IMR-90 (cell line): ENCODE data around the gene DAAM1. TPM values are rescaled to one million over a fixed set of nuclear protein-coding genes. Genes with fewer than 3 reads are reported as not detected.

Source experiments
- ATAC-seq: fragments of 200-7000 bp; cut with Tn5 transposase; 2 replicates; pipeline ENCODE4 v1.9.1; 2020; ENCODE audit warnings: low read depth, mild to moderate bottlenecking, moderate library complexity
- BruUV-seq: library from RNA; stranded (reverse); fragments of 400-500 nt; replicated peaks from 2 replicates; lab custom pipeline; 2021; lab: Mats Ljungman, UMichigan
- CTCF ChIA-PET: fragments of 300-600 bp; formaldehyde crosslinking; extraction: SDS; loops from one replicate; lab custom pipeline; 2021; ENCODE audit warnings: antibody characterized with exemption; lab: Yijun Ruan, JAX
- POLR2A ChIA-PET: fragments of 300-600 bp; sonication (Branson Sonifier 250); formaldehyde crosslinking; loops from one replicate; lab custom pipeline; 2022; ENCODE audit warnings: antibody characterized with exemption; ENCODE audit not compliant: unreplicated experiment; lab: Charles Lee
- DNase-seq: peaks from one replicate; pipeline ENCODE4 v3.0.0; 2013
- H2AFZ ChIP-seq: replicated peaks from 2 replicates; pipeline ENCODE3; 2013; ENCODE audit warnings: low read length, mild to moderate bottlenecking; ENCODE audit not compliant: poor library complexity
- H2AK5ac ChIP-seq: 2 replicates; pipeline ENCODE4 v1.6.1; 2013; ENCODE audit warnings: low read depth, low read length, inconsistent platforms
- H2AK9ac ChIP-seq: replicated peaks from 2 replicates; pipeline ENCODE3; 2013; ENCODE audit warnings: mild to moderate bottlenecking, low read depth, low read length, moderate library complexity; ENCODE audit not compliant: poor library complexity
- H2BK120ac ChIP-seq: 2 replicates; pipeline ENCODE4 v1.6.1; 2013; ENCODE audit warnings: low read depth, low read length, inconsistent platforms
- H2BK15ac ChIP-seq: 3 replicates; pipeline ENCODE4 v1.6.1; 2013; ENCODE audit warnings: low read depth, low read length, inconsistent platforms
- H2BK20ac ChIP-seq: 2 replicates; pipeline ENCODE4 v1.6.1; 2013; ENCODE audit warnings: low read depth, mild to moderate bottlenecking, inconsistent platforms, low read length, moderate library complexity
- H2BK5ac ChIP-seq: 2 replicates; pipeline ENCODE4 v1.6.1; 2013; ENCODE audit warnings: mild to moderate bottlenecking, low read depth, low read length, inconsistent platforms; ENCODE audit not compliant: poor library complexity, severe bottlenecking
- H3K14ac ChIP-seq: replicated peaks from 2 replicates; pipeline ENCODE4 v1.6.1; 2013; ENCODE audit warnings: low read depth, low read length, inconsistent platforms
- H3K18ac ChIP-seq: 2 replicates; pipeline ENCODE4 v1.6.1; 2013; ENCODE audit warnings: low read depth, low read length, control low read depth
- H3K23ac ChIP-seq: 2 replicates; pipeline ENCODE4 v1.6.1; 2013; ENCODE audit warnings: low read depth, low read length, inconsistent platforms
- H3K27ac ChIP-seq: 2 replicates; pipeline ENCODE4 v1.5.1; 2013; ENCODE audit warnings: mild to moderate bottlenecking, control low read depth, low read length; ENCODE audit not compliant: insufficient read depth
- H3K27me3 ChIP-seq: 2 replicates; pipeline ENCODE4 v1.6.1; 2013; ENCODE audit warnings: low read length; ENCODE audit not compliant: control insufficient read depth, insufficient read depth
- H3K36me3 ChIP-seq: 2 replicates; pipeline ENCODE4 v1.6.1; 2013; ENCODE audit warnings: low read length, mixed read lengths; ENCODE audit not compliant: control insufficient read depth, insufficient read depth
- H3K4ac ChIP-seq: 2 replicates; pipeline ENCODE4 v1.6.1; 2013; ENCODE audit warnings: low read depth, low read length, inconsistent platforms
- H3K4me1 ChIP-seq: 2 replicates; pipeline ENCODE4 v1.6.1; 2013; ENCODE audit warnings: low read length, mixed read lengths; ENCODE audit not compliant: control insufficient read depth, insufficient read depth
- H3K4me2 ChIP-seq: 2 replicates; pipeline ENCODE4 v1.6.1; 2013; ENCODE audit warnings: low read depth, mild to moderate bottlenecking, control low read depth, low read length, moderate library complexity
- H3K4me3 ChIP-seq: 2 replicates; pipeline ENCODE4 v1.5.1; 2013; ENCODE audit warnings: low read depth, mild to moderate bottlenecking, control low read depth, low read length, moderate library complexity; ENCODE audit not compliant: insufficient read depth
- H3K56ac ChIP-seq: 2 replicates; pipeline ENCODE4 v1.6.1; 2013; ENCODE audit warnings: low read length, inconsistent platforms; ENCODE audit not compliant: insufficient read depth; ENCODE audit errors: extremely low read depth
- H3K79me1 ChIP-seq, 2 experiments: 2 replicates each; pipeline ENCODE4 v1.6.1; 2013; ENCODE audit warnings: low read length in 2 of 2, inconsistent platforms in 1 of 2, low read depth in 1 of 2
- H3K9ac ChIP-seq: 2 replicates; pipeline ENCODE4 v1.6.1; 2013; ENCODE audit warnings: low read depth, low read length, control low read depth
- H3K9me1 ChIP-seq: 2 replicates; pipeline ENCODE4 v1.6.1; 2013; ENCODE audit warnings: low read length, inconsistent platforms; ENCODE audit not compliant: insufficient read depth
- H3K9me3 ChIP-seq: 2 replicates; pipeline ENCODE4 v1.6.1; 2013; ENCODE audit warnings: low read length; ENCODE audit not compliant: control insufficient read depth, insufficient read depth
- H4K20me1 ChIP-seq: 2 replicates; pipeline ENCODE4 v1.6.1; 2013; ENCODE audit warnings: low read length, inconsistent platforms; ENCODE audit not compliant: insufficient read depth
- H4K5ac ChIP-seq: 2 replicates; pipeline ENCODE4 v1.6.1; 2013; ENCODE audit warnings: mild to moderate bottlenecking, low read depth, low read length, control low read depth
- H4K8ac ChIP-seq, 2 experiments: 2 replicates each; pipeline ENCODE4 v1.6.1; 2013; ENCODE audit warnings: low read depth in 2 of 2, low read length in 2 of 2, control low read depth in 1 of 2, inconsistent platforms in 1 of 2
- H4K91ac ChIP-seq: 2 replicates; pipeline ENCODE4 v1.6.1; 2013; ENCODE audit warnings: low read depth, low read length, inconsistent platforms; ENCODE audit not compliant: insufficient read depth
- BHLHE40 ChIP-seq: fragments of 150-350 bp; IDR thresholded peaks from 2 replicates; pipeline ENCODE4 v1.6.1; 2016; ENCODE audit warnings: mild to moderate bottlenecking, low read depth, low read length
- CEBPB ChIP-seq: IDR thresholded peaks from 2 replicates; pipeline ENCODE4 v1.6.1; 2012; ENCODE audit warnings: low read depth, low read length, improper control_type of control experiment
- CHD1 ChIP-seq: IDR thresholded peaks from 2 replicates; pipeline ENCODE4 v1.6.1; 2012; ENCODE audit warnings: low read depth, low read length, improper control_type of control experiment
- FOS ChIP-seq: fragments of 150-350 bp; IDR thresholded peaks from 2 replicates; pipeline ENCODE4 v1.6.1; 2016; ENCODE audit warnings: low read depth, low read length
- MAFK ChIP-seq: IDR thresholded peaks from 2 replicates; pipeline ENCODE4 v1.6.1; 2012; ENCODE audit warnings: low read depth, low read length, improper control_type of control experiment
- MAZ ChIP-seq: IDR thresholded peaks from 2 replicates; pipeline ENCODE4 v1.6.1; 2012; ENCODE audit warnings: low read depth, mild to moderate bottlenecking, low read length, improper control_type of control experiment, moderate library complexity, borderline replicate concordance
- MXI1 ChIP-seq: IDR thresholded peaks from 2 replicates; pipeline ENCODE4 v1.6.1; 2012; ENCODE audit warnings: low read depth, mild to moderate bottlenecking, low read length, moderate library complexity, borderline replicate concordance
- NFE2L2 ChIP-seq: fragments of 150-350 bp; IDR thresholded peaks from 2 replicates; pipeline ENCODE4 v1.6.1; 2016; ENCODE audit warnings: low read depth, mild to moderate bottlenecking, low read length
- POLR2A ChIP-seq: IDR thresholded peaks from 2 replicates; pipeline ENCODE4 v1.6.1; 2012; ENCODE audit warnings: mild to moderate bottlenecking, low read depth, low read length
- RAD21 ChIP-seq: IDR thresholded peaks from 2 replicates; pipeline ENCODE4 v1.6.1; 2012; ENCODE audit warnings: low read length, improper control_type of control experiment
- RCOR1 ChIP-seq: IDR thresholded peaks from 2 replicates; pipeline ENCODE4 v1.6.1; 2012; ENCODE audit warnings: mild to moderate bottlenecking, low read length, improper control_type of control experiment; ENCODE audit not compliant: insufficient replicate concordance
- RFX5 ChIP-seq: IDR thresholded peaks from 2 replicates; pipeline ENCODE4 v1.8.0; 2012; ENCODE audit warnings: low read depth, mild to moderate bottlenecking, low read length, moderate library complexity
- SMC3 ChIP-seq: fragments of 150-350 bp; IDR thresholded peaks from 2 replicates; pipeline ENCODE4 v1.6.1; 2016; ENCODE audit warnings: low read depth, mild to moderate bottlenecking, antibody characterized with exemption, low read length, moderate library complexity
- WGBS, 2 experiments: methylation state at CpG; one replicate each; pipeline versions ENCODE4 v1.1.5 to v1.1.7; 2013; ENCODE audit warnings: missing lambda C conversion rate in 2 of 2; ENCODE audit not compliant: insufficient read length in 1 of 2; ENCODE audit errors: extremely low coverage in 2 of 2; 5-methylcytosine and 5-hydroxymethylcytosine counted together
- dilution Hi-C: fragments of 300-500 bp; cut with HindIII; formaldehyde crosslinking; loops from one replicate; pipeline ENCODE4 v1.14.3; 2018; ENCODE audit warnings: low sequenced_read_pairs; ENCODE audit not compliant: unreplicated experiment
- in situ Hi-C: fragments of 300-500 bp; cut with MboI; formaldehyde crosslinking; loops from 3 replicates; pipeline ENCODE4 v1.14.3; 2019; ENCODE audit warnings: low sequenced_read_pairs, inconsistent platforms, mixed read lengths
- intact Hi-C: fragments of 100-400 bp; cut with micrococcal nuclease; formaldehyde crosslinking; loops from 2 replicates; pipeline ENCODE4 v1.10.0; 2022
- polyA plus RNA-seq, 3 experiments: library from polyadenylated mRNA; depleted of rRNA; stranded (reverse); fragments of >200 nt; gene quantifications; 2 replicates each; pipeline ENCODE4 v1.2.3, GENCODE V29; 2012; ENCODE audit warnings: low replicate concordance in 1 of 3
- total RNA-seq: library from RNA; depleted of rRNA; stranded (reverse); fragments of >200 nt; gene quantifications from 2 replicates; pipeline ENCODE4 v1.2.3, GENCODE V29; 2012
- TF ChIP-seq, protein P1 (sequence below): fragments of 150-350 bp; IDR thresholded peaks from 2 replicates; pipeline ENCODE4 v1.6.1; 2016; ENCODE audit warnings: low read depth, mild to moderate bottlenecking, low read length, moderate library complexity, borderline replicate concordance
- TF ChIP-seq, protein P2 (sequence below): fragments of 150-350 bp; IDR thresholded peaks from 2 replicates; pipeline ENCODE4 v1.6.1; 2017; ENCODE audit warnings: mild to moderate bottlenecking, antibody characterized with exemption, low read length, low read depth
- TF ChIP-seq, protein P3 (sequence below): conservative IDR thresholded peaks from 2 replicates; pipeline ENCODE4 v1.5.1; 2012; ENCODE audit warnings: mild to moderate bottlenecking, low read depth, low read length, improper control_type of control experiment

DAAM1 gene
- total and polyA plus RNA-seq, 2 of the 4 experiments (the other 2 are of a cell fraction): 4.8 to 5.4 TPM

DNA sequence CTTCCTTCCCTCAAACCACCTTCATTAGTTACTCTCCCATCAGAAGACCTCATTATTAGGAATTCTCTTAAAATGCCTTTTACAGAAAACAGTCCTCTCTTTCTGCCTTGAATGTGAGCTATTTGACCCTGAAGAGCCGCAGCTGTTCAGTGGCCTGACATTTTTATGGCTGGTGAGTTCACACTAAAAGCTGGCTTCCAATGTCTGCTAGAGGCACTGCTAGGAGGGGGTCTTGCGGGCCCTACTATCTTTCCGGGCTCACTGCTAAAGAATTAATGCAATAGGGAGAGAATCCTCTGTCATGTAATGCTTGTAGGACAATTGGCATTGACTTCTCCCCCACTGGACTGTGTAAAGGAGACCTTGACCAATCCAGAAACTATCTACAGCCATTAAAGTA is 189.0 kb downstream of the DAAM1 start:
- TF ChIP-seq, protein P1, sequence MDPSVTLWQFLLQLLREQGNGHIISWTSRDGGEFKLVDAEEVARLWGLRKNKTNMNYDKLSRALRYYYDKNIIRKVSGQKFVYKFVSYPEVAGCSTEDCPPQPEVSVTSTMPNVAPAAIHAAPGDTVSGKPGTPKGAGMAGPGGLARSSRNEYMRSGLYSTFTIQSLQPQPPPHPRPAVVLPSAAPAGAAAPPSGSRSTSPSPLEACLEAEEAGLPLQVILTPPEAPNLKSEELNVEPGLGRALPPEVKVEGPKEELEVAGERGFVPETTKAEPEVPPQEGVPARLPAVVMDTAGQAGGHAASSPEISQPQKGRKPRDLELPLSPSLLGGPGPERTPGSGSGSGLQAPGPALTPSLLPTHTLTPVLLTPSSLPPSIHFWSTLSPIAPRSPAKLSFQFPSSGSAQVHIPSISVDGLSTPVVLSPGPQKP: no peak
- TF ChIP-seq RAD21: no peak
- TF ChIP-seq RFX5: no peak
- no peak for TF ChIP-seq CEBPB
- no peak for TF ChIP-seq POLR2A
- TF ChIP-seq CHD1: no peak
- no peak for TF ChIP-seq BHLHE40
- TF ChIP-seq SMC3: no peak
- no peak for TF ChIP-seq MXI1
- TF ChIP-seq, protein P2, sequence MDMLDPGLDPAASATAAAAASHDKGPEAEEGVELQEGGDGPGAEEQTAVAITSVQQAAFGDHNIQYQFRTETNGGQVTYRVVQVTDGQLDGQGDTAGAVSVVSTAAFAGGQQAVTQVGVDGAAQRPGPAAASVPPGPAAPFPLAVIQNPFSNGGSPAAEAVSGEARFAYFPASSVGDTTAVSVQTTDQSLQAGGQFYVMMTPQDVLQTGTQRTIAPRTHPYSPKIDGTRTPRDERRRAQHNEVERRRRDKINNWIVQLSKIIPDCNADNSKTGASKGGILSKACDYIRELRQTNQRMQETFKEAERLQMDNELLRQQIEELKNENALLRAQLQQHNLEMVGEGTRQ: no peak
- no peak for TF ChIP-seq MAZ
- no peak for TF ChIP-seq FOS
- TF ChIP-seq, protein P3, sequence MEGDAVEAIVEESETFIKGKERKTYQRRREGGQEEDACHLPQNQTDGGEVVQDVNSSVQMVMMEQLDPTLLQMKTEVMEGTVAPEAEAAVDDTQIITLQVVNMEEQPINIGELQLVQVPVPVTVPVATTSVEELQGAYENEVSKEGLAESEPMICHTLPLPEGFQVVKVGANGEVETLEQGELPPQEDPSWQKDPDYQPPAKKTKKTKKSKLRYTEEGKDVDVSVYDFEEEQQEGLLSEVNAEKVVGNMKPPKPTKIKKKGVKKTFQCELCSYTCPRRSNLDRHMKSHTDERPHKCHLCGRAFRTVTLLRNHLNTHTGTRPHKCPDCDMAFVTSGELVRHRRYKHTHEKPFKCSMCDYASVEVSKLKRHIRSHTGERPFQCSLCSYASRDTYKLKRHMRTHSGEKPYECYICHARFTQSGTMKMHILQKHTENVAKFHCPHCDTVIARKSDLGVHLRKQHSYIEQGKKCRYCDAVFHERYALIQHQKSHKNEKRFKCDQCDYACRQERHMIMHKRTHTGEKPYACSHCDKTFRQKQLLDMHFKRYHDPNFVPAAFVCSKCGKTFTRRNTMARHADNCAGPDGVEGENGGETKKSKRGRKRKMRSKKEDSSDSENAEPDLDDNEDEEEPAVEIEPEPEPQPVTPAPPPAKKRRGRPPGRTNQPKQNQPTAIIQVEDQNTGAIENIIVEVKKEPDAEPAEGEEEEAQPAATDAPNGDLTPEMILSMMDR: no peak
- no peak for TF ChIP-seq NFE2L2
- TF ChIP-seq RCOR1: no peak
- TF ChIP-seq MAFK: no peak
- no peaks in the 10 kb centered on the region for H3K79me1 ChIP-seq
- dilution Hi-C loops: no loop called here
- no peak overlapping the region for H3K9ac ChIP-seq
- no peak overlapping the region for H3K14ac ChIP-seq
- no peak overlapping the region for H3K4ac ChIP-seq
- H3K27ac ChIP-seq: no peak overlapping the region; the same call in 1 of the 2 replicates
- H3K9me1 ChIP-seq: no peaks in the 10 kb centered on the region
- H4K91ac ChIP-seq: no peak overlapping the region
- no peak overlapping the region for H4K5ac ChIP-seq
- ChIA-PET POLR2A (no interaction called here), CTCF (no interaction called here)
- no TSS peak for BruUV-seq
- no peak overlapping the region for H2AFZ ChIP-seq
- H3K4me3 ChIP-seq: no peak overlapping the region
- H2BK120ac ChIP-seq: no peak overlapping the region
- no peak overlapping the region for H3K56ac ChIP-seq
- H3K23ac ChIP-seq: no peak overlapping the region
- no peaks in the 10 kb centered on the region for H3K9me3 ChIP-seq
- in situ Hi-C loops: no loop called here
- no peak overlapping the region for H2AK5ac ChIP-seq
- no peak overlapping the region for H2BK5ac ChIP-seq
- WGBS, 2 experiments: no CpG with 5 or more reads among the region's 3 CpGs
- peaks cover 4% of the 10 kb centered on the region; the same call in 1 of the 2 replicates for H3K4me1 ChIP-seq
- H3K4me2 ChIP-seq: no peak overlapping the region
- no peaks in the 10 kb centered on the region for H4K20me1 ChIP-seq
- H3K27me3 ChIP-seq: no peaks in the 10 kb centered on the region
- no peak overlapping the region for H2BK20ac ChIP-seq
- no peak overlapping the region for H4K8ac ChIP-seq
- no peaks in the 10 kb centered on the region for H3K36me3 ChIP-seq
- no peak overlapping the region for H3K18ac ChIP-seq
- no peak for DNase-seq
- H2BK15ac ChIP-seq: no peak overlapping the region
- intact Hi-C loops: no loop called here
- no peak overlapping the region for H2AK9ac ChIP-seq
- peak; percentile 80 for ATAC-seq
